Kidney (tissue), 14 donors: ENCODE measurements around the gene SART1. TPM values are rescaled to one million over a fixed set of nuclear protein-coding genes. Genes with fewer than 3 reads are reported as not detected.

ENCODE experiments used
- DNase-seq, 5 donors: peaks; one replicate each; pipeline ENCODE4 v3.0.0-alpha.2; 2013 to 2020
- FAIRE-seq: peaks from 2 replicates; lab custom pipeline; 2012; peaks lifted over from hg19 to GRCh38; lab: Jason Lieb, UNC
- H3K27ac ChIP-seq, 2 donors: one replicate each; pipeline ENCODE4 v1.7.0; 2013; ENCODE audit warnings: low read depth in 2 of 2, low read length in 2 of 2, inconsistent platforms in 1 of 2
- H3K27me3 ChIP-seq: one replicate; pipeline ENCODE4 v1.7.1; 2013; ENCODE audit warnings: low read length, inconsistent platforms; ENCODE audit not compliant: control insufficient read depth, insufficient read depth
- H3K36me3 ChIP-seq, 3 donors: one replicate each; pipeline versions ENCODE4 v1.7.0 to v1.7.1; 2013; ENCODE audit warnings: low read length in 3 of 3, control low read depth in 1 of 3, inconsistent platforms in 1 of 3; ENCODE audit not compliant: insufficient read depth in 3 of 3, control insufficient read depth in 2 of 3
- H3K4me1 ChIP-seq, 3 donors: one replicate each; pipeline versions ENCODE4 v1.7.0 to v1.7.1; 2013; ENCODE audit warnings: low read length in 3 of 3, inconsistent platforms in 1 of 3, low read depth in 1 of 3; ENCODE audit not compliant: control insufficient read depth in 2 of 3, insufficient read depth in 2 of 3
- H3K4me3 ChIP-seq, 3 donors: one replicate each; pipeline versions ENCODE4 v1.7.0 to v1.8.1; 2013; ENCODE audit warnings: low read length in 3 of 3, control low read depth in 1 of 3, inconsistent platforms in 1 of 3
- H3K9ac ChIP-seq, 3 donors: one replicate each; pipeline versions ENCODE4 v1.7.0 to v1.7.1; 2013; ENCODE audit warnings: low read length in 3 of 3, control low read depth in 1 of 3, inconsistent platforms in 1 of 3
- H3K9me3 ChIP-seq, 3 donors: one replicate each; pipeline versions ENCODE4 v1.7.0 to v1.7.1; 2013; ENCODE audit warnings: low read length in 3 of 3, control low read depth in 1 of 3, inconsistent platforms in 1 of 3; ENCODE audit not compliant: control insufficient read depth in 2 of 3, insufficient read depth in 1 of 3
- intact Hi-C: fragments of 100-400 bp; cut with DNase I; formaldehyde crosslinking; loops from one replicate; pipeline ENCODE4 v1.11.1; 2022
- polyA plus RNA-seq: library from polyadenylated mRNA; stranded (reverse); fragments of 350-450 nt; fragmentation: Illumina TruSeq; extraction: RNeasy Lipid Tissue Mini Kit (QIAGEN cat#74804); gene quantifications from one replicate; pipeline ENCODE4 v1.2.3, GENCODE V29; 2014; ENCODE audit warnings: low read depth, low replicate concordance; ENCODE audit not compliant: insufficient read depth
- total RNA-seq: library from RNA; stranded (reverse); fragmentation: NEBNext Ultra II Directional; extraction: Animal tissue kit (Norgen Biotek cat#: 25700); gene quantifications from one replicate; pipeline ENCODE4 v1.2.1, GENCODE V29; 2021
- TF ChIP-seq, protein P1 (sequence below): IDR thresholded peaks from 3 replicates; pipeline ENCODE4 v1.5.1; 2012; ENCODE audit warnings: mild to moderate bottlenecking, moderate library complexity, borderline replicate concordance; ENCODE audit not compliant: insufficient read depth; ENCODE audit errors: extremely low read depth
- donor health status: control.
- donor health status: control.
- donor health status: control.
- donor health status: control.
- donor health status: control.
- donor health status: DM: yes; HTN: yes; CAD: no.
- donor health status: Normal renal cell carcinoma (clear cell type).

SART1 gene
- total and polyA plus RNA-seq, 2 donors from 2014 or later = 48.6 to 48.7 TPM

DNA sequence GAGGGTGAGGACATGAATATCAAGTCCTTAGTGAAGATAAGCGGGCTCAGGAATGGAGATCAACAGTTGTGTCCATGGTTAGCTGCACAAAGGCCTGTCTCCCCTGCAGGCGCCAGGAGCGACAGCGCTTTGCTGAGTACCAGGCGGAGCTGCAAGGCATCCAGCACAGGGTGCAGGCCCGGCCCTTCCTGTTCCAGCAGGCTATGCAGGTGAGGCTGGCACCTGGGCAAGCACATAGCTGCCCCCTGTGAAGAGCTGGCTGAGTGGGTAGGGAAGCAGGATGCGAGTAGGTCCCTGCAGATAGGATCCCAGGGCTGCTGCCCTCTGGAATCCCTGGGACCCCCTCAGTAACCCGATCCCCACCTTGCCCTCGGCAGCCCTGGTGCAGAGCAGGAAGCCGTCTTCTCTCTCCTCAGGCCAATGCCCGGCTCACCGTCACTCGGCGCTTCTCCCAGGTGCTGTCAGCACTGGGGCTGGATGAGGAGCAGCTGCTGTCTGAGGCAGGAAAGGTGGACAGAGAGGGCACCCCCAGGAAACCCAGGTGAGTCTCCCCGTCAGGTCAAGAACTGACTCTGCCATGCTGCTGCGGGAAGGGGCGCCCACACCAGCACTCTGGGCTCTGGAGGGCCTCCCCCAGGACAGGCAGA, 2.6 kb upstream of the SART1 start:
- TF ChIP-seq, protein P1, sequence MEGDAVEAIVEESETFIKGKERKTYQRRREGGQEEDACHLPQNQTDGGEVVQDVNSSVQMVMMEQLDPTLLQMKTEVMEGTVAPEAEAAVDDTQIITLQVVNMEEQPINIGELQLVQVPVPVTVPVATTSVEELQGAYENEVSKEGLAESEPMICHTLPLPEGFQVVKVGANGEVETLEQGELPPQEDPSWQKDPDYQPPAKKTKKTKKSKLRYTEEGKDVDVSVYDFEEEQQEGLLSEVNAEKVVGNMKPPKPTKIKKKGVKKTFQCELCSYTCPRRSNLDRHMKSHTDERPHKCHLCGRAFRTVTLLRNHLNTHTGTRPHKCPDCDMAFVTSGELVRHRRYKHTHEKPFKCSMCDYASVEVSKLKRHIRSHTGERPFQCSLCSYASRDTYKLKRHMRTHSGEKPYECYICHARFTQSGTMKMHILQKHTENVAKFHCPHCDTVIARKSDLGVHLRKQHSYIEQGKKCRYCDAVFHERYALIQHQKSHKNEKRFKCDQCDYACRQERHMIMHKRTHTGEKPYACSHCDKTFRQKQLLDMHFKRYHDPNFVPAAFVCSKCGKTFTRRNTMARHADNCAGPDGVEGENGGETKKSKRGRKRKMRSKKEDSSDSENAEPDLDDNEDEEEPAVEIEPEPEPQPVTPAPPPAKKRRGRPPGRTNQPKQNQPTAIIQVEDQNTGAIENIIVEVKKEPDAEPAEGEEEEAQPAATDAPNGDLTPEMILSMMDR = no peak
- Histone ChIP-seq H3K27ac (no peak overlapping the region), H3K9ac (no peak overlapping the region), H3K9me3 (no peaks in the 10 kb centered on the region), H3K36me3 (no peaks in the 10 kb centered on the region), H3K4me1 (peaks cover 3 to 13% (median 10%) of the 10 kb centered on the region in 3 donors), H3K27me3 (no peaks in the 10 kb centered on the region), H3K4me3 (no peak overlapping the region)
- intact Hi-C loops = no loop called here
- FAIRE-seq (no peak), DNase-seq (peak in 2 of 5 donors; percentile 14 to 29)

DNA sequence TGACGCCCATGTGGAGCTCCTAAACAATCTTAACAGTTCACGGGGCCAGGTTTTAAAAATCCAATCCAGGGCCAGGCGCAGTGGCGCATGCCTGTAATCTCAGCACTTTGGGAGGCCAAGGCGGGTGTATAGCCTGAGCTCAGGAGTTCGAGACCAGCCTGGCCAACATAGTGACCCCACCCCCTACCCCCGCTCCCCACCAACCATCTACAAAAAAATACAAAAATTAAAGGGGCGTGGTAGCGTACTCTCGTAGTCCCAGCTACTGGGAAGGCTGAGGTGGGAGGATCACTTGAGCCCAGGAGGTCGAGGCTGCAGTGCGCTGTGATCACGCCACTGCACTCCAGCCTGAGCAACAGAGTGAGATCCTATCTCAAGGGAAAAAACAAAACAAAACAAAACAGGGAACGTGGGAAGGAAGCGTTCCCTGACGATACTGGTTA, 689 bp upstream of the SART1 start:
- Histone ChIP-seq H3K4me1 (peaks cover 3 to 13% (median 10%) of the 10 kb centered on the region in 3 donors), H3K9ac (peak overlapping the region; percentile 43 to 93 (median 58)), H3K36me3 (peaks cover 0 to 13% (median 6%) of the 10 kb centered on the region in 3 donors), H3K27me3 (no peaks in the 10 kb centered on the region), H3K9me3 (no peaks in the 10 kb centered on the region), H3K4me3 (peak overlapping the region; percentile 78 to 97 (median 91)), H3K27ac (peak overlapping the region; percentile 52 to 69)
- DNase-seq (peak in 1 of 5 donors; percentile 55), FAIRE-seq (no peak)
- TF ChIP-seq, protein P1 = no peak
- intact Hi-C loops = no loop called here

DNA sequence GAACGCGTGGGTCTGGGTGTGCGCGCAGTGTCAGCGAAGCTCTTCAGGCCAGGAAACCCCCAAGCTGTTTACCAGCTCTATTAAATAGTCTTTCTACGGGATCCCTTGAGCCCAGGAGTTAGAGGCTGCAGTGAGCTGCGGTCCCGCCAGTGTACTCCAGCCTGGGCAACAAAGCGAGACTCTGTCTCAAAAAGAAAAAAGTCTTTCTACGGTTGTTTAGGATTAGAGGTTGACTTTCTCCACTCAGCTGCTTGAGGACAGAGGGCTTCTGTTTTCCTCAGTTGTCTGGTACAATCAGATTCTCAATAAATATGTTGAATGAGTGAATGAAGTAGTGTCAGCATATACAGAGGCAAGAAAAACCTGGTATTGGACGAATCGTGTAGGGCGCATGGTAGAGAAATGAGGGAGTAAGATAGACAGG, 619 bp downstream of the SART1 start:
- H3K27ac ChIP-seq = no peak overlapping the region
- FAIRE-seq (no peak), DNase-seq (no peak)
- intact Hi-C loops = no loop called here
- H3K4me1 ChIP-seq = peaks cover 3 to 13% (median 10%) of the 10 kb centered on the region in 3 donors
- H3K27me3 ChIP-seq = no peaks in the 10 kb centered on the region
- H3K9ac ChIP-seq = peak overlapping the region; percentile 38 to 93 (median 92)
- TF ChIP-seq, protein P1 = no peak
- no peaks in the 10 kb centered on the region for H3K9me3 ChIP-seq
- peak overlapping the region; percentile 78 to 97 (median 91) for H3K4me3 ChIP-seq
- peaks cover 0 to 24% (median 17%) of the 10 kb centered on the region in 3 donors for H3K36me3 ChIP-seq
